GM23338 (cell line): Measurements from ENCODE around the gene GAPDHS. TPM values are rescaled to one million over a fixed set of nuclear protein-coding genes. Genes with fewer than 3 reads are reported as not detected.

Source experiments
- ATAC-seq: fragments of 200-7000 bp; cut with Tn5 transposase; 3 replicates; pipeline ENCODE4 v1.9.1; 2020
- DNase-seq: peaks from one replicate; pipeline ENCODE4 v3.0.0-alpha.2; 2015; ENCODE audit warnings: low spot score
- H2AFZ ChIP-seq: fragments of 200-600 bp; sonication (generic); 2 replicates; pipeline ENCODE4 v1.8.0; 2016; ENCODE audit warnings: antibody characterized with exemption, mild to moderate bottlenecking, moderate library complexity
- H3F3A ChIP-seq: fragments of 200-600 bp; sonication (generic); replicated peaks from 2 replicates; pipeline ENCODE4 v1.8.0; 2017; ENCODE audit warnings: antibody characterized with exemption, mixed run types, low read depth
- H3K27ac ChIP-seq: fragments of 200-600 bp; sonication (generic); 2 replicates; pipeline ENCODE4 v1.6.1; 2016; ENCODE audit warnings: low read depth
- H3K27me3 ChIP-seq: fragments of 200-600 bp; sonication (generic); 2 replicates; pipeline ENCODE4 v1.8.0; 2016; ENCODE audit warnings: mild to moderate bottlenecking, mixed run types, moderate library complexity; ENCODE audit not compliant: insufficient read depth
- H3K36me3 ChIP-seq: fragments of 200-600 bp; sonication (generic); 2 replicates; pipeline ENCODE4 v1.8.0; 2016; ENCODE audit warnings: mild to moderate bottlenecking; ENCODE audit not compliant: insufficient read depth
- H3K4me1 ChIP-seq: fragments of 200-600 bp; sonication (generic); 2 replicates; pipeline ENCODE4 v1.8.0; 2016; ENCODE audit warnings: mild to moderate bottlenecking, moderate library complexity; ENCODE audit not compliant: insufficient read depth
- H3K4me2 ChIP-seq: fragments of 200-600 bp; sonication (generic); 2 replicates; pipeline ENCODE4 v1.7.1; 2017; ENCODE audit warnings: mixed run types
- H3K4me3 ChIP-seq: fragments of 200-600 bp; sonication (generic); 2 replicates; pipeline ENCODE4 v1.6.1; 2016; ENCODE audit warnings: mixed run types
- H3K79me2 ChIP-seq: fragments of 200-600 bp; sonication (generic); replicated peaks from 2 replicates; pipeline ENCODE4 v1.8.0; 2017; ENCODE audit warnings: mild to moderate bottlenecking; ENCODE audit not compliant: insufficient read depth
- H3K9me2 ChIP-seq: fragments of 200-600 bp; sonication (generic); 2 replicates; pipeline ENCODE4 v1.8.0; 2017; ENCODE audit not compliant: insufficient read depth
- H4K20me1 ChIP-seq: fragments of 200-600 bp; sonication (generic); replicated peaks from 2 replicates; pipeline ENCODE4 v1.8.0; 2017; ENCODE audit warnings: mild to moderate bottlenecking; ENCODE audit not compliant: insufficient read depth
- H3K27ac Mint-ChIP-seq: 2 replicates; pipeline ENCODE4 v1.8.0; 2020; ENCODE audit warnings: inconsistent platforms, mild to moderate bottlenecking, moderate library complexity, mixed read lengths
- H3K27me3 Mint-ChIP-seq: 3 replicates; pipeline ENCODE4 v1.8.0; 2022; ENCODE audit warnings: low read depth, mild to moderate bottlenecking, moderate library complexity, mixed read lengths, inconsistent platforms; ENCODE audit not compliant: insufficient read depth, poor library complexity
- H3K36me3 Mint-ChIP-seq: 3 replicates; pipeline ENCODE4 v1.8.0; 2021; ENCODE audit warnings: low read depth, mild to moderate bottlenecking, inconsistent platforms, moderate library complexity, mixed read lengths
- H3K4me1 Mint-ChIP-seq: 3 replicates; pipeline ENCODE4 v1.8.0; 2020; ENCODE audit warnings: mild to moderate bottlenecking, inconsistent platforms, mixed read lengths
- H3K4me3 Mint-ChIP-seq: 3 replicates; pipeline ENCODE4 v1.8.0; 2021; ENCODE audit warnings: moderate library complexity, mild to moderate bottlenecking, inconsistent platforms, mixed read lengths
- H3K9me3 Mint-ChIP-seq: 3 replicates; pipeline ENCODE4 v1.8.0; 2020; ENCODE audit warnings: moderate library complexity, mild to moderate bottlenecking, inconsistent platforms, mixed read lengths
- CREB1 ChIP-seq: fragments of 250-450 bp; sonication (Bioruptor Pico); IDR thresholded peaks from 2 replicates; pipeline ENCODE4 v1.5.0; 2020; ENCODE audit warnings: low read depth, mild to moderate bottlenecking, moderate library complexity
- EZH2 ChIP-seq: fragments of 200-600 bp; sonication (generic); IDR thresholded peaks from one replicate; pipeline ENCODE4 v1.8.0; 2017; ENCODE audit warnings: antibody characterized with exemption, mild to moderate bottlenecking, low read depth; ENCODE audit not compliant: unreplicated experiment
- EZH2phosphoT487 ChIP-seq: fragments of 200-600 bp; sonication (generic); IDR thresholded peaks from one replicate; pipeline ENCODE4 v1.8.1; 2018; ENCODE audit warnings: antibody characterized with exemption; ENCODE audit not compliant: unreplicated experiment
- JUNB ChIP-seq: IDR thresholded peaks from one replicate; pipeline ENCODE4 v1.6.1; 2016; ENCODE audit warnings: antibody characterized with exemption; ENCODE audit not compliant: unreplicated experiment
- NANOG ChIP-seq: IDR thresholded peaks from 2 replicates; pipeline ENCODE4 v1.6.1; 2016; ENCODE audit warnings: antibody characterized with exemption, borderline replicate concordance
- POLR2AphosphoS5 ChIP-seq: IDR thresholded peaks from 2 replicates; pipeline ENCODE4 v1.6.1; 2016; ENCODE audit warnings: antibody characterized with exemption, low read depth
- REST ChIP-seq: IDR thresholded peaks from one replicate; pipeline ENCODE4 v1.6.1; 2018; ENCODE audit warnings: antibody characterized with exemption; ENCODE audit not compliant: unreplicated experiment
- STAT1 ChIP-seq: IDR thresholded peaks from one replicate; pipeline ENCODE4 v1.6.1; 2016; ENCODE audit warnings: antibody characterized with exemption; ENCODE audit not compliant: unreplicated experiment
- ZNF114 ChIP-seq: fragments of 250-450 bp; sonication (Bioruptor Pico); IDR thresholded peaks from 2 replicates; pipeline ENCODE4 v1.5.0; 2020; ENCODE audit warnings: mild to moderate bottlenecking, moderate library complexity
- ZNF331 ChIP-seq: fragments of 250-450 bp; sonication (Bioruptor Pico); IDR thresholded peaks from 2 replicates; pipeline ENCODE4 v1.5.0; 2020; ENCODE audit warnings: low read depth, mild to moderate bottlenecking, moderate library complexity
- polyA plus RNA-seq: library from polyadenylated mRNA; unstranded; fragments of >200 nt; fragmentation: Nextera tagmentation; extraction: Ambion mirVana; gene quantifications from 2 replicates; pipeline ENCODE4 v1.2.1, GENCODE V29; 2016
- total RNA-seq: library from RNA; depleted of rRNA; stranded (reverse); fragments of >200 nt; shearing (Covaris generic); gene quantifications from 2 replicates; pipeline ENCODE4 v1.2.3, GENCODE V29; 2014
- TF ChIP-seq, protein P1 (sequence below): fragments of 250-450 bp; sonication (Bioruptor Pico); IDR thresholded peaks from 2 replicates; pipeline ENCODE4 v1.5.0; 2020; ENCODE audit warnings: mild to moderate bottlenecking, moderate library complexity
- TF ChIP-seq, protein P2 (sequence below): IDR thresholded peaks from 2 replicates; pipeline ENCODE4 v1.6.1; 2016; ENCODE audit warnings: antibody characterized with exemption
- TF ChIP-seq, protein P3 (sequence below), 2 experiments: fragments of 200-600 bp in 1 of 2; sonication (generic) in 1 of 2; conservative IDR thresholded peaks; 2 replicates each; pipeline versions ENCODE4 v1.5.1 to v1.6.1; 2016 to 2017; ENCODE audit warnings: antibody characterized with exemption in 2 of 2, low read depth in 2 of 2, mild to moderate bottlenecking in 2 of 2, moderate library complexity in 1 of 2

GAPDHS gene
- total and polyA plus RNA-seq, 2 experiments from 2014 or later: not detected

- no peak overlapping the region for H3K27ac Mint-ChIP-seq
- TF ChIP-seq EZH2 (no peak), JUNB (no peak), NANOG (no peak), EZH2phosphoT487 (no peak), ZNF114 (CRISPR knock-in tag) (no peak), STAT1 (no peak), REST (no peak), CREB1 (CRISPR knock-in tag) (no peak), ZNF331 (CRISPR knock-in tag) (no peak), POLR2AphosphoS5 (no peak)
- TF ChIP-seq, protein P1, sequence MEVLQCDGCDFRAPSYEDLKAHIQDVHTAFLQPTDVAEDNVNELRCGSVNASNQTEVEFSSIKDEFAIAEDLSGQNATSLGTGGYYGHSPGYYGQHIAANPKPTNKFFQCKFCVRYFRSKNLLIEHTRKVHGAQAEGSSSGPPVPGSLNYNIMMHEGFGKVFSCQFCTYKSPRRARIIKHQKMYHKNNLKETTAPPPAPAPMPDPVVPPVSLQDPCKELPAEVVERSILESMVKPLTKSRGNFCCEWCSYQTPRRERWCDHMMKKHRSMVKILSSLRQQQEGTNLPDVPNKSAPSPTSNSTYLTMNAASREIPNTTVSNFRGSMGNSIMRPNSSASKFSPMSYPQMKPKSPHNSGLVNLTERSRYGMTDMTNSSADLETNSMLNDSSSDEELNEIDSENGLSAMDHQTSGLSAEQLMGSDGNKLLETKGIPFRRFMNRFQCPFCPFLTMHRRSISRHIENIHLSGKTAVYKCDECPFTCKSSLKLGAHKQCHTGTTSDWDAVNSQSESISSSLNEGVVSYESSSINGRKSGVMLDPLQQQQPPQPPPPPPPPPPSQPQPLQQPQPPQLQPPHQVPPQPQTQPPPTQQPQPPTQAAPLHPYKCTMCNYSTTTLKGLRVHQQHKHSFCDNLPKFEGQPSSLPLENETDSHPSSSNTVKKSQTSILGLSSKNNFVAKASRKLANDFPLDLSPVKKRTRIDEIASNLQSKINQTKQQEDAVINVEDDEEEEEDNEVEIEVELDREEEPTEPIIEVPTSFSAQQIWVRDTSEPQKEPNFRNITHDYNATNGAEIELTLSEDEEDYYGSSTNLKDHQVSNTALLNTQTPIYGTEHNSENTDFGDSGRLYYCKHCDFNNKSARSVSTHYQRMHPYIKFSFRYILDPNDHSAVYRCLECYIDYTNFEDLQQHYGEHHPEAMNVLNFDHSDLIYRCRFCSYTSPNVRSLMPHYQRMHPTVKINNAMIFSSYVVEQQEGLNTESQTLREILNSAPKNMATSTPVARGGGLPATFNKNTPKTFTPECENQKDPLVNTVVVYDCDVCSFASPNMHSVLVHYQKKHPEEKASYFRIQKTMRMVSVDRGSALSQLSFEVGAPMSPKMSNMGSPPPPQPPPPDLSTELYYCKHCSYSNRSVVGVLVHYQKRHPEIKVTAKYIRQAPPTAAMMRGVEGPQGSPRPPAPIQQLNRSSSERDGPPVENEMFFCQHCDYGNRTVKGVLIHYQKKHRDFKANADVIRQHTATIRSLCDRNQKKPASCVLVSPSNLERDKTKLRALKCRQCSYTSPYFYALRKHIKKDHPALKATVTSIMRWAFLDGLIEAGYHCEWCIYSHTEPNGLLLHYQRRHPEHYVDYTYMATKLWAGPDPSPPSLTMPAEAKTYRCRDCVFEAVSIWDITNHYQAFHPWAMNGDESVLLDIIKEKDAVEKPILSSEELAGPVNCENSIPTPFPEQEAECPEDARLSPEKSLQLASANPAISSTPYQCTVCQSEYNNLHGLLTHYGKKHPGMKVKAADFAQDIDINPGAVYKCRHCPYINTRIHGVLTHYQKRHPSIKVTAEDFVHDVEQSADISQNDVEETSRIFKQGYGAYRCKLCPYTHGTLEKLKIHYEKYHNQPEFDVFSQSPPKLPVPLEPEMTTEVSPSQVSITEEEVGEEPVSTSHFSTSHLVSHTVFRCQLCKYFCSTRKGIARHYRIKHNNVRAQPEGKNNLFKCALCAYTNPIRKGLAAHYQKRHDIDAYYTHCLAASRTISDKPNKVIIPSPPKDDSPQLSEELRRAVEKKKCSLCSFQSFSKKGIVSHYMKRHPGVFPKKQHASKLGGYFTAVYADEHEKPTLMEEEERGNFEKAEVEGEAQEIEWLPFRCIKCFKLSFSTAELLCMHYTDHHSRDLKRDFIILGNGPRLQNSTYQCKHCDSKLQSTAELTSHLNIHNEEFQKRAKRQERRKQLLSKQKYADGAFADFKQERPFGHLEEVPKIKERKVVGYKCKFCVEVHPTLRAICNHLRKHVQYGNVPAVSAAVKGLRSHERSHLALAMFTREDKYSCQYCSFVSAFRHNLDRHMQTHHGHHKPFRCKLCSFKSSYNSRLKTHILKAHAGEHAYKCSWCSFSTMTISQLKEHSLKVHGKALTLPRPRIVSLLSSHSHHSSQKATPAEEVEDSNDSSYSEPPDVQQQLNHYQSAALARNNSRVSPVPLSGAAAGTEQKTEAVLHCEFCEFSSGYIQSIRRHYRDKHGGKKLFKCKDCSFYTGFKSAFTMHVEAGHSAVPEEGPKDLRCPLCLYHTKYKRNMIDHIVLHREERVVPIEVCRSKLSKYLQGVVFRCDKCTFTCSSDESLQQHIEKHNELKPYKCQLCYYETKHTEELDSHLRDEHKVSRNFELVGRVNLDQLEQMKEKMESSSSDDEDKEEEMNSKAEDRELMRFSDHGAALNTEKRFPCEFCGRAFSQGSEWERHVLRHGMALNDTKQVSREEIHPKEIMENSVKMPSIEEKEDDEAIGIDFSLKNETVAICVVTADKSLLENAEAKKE (CRISPR knock-in tag): no peak
- TF ChIP-seq, protein P2, sequence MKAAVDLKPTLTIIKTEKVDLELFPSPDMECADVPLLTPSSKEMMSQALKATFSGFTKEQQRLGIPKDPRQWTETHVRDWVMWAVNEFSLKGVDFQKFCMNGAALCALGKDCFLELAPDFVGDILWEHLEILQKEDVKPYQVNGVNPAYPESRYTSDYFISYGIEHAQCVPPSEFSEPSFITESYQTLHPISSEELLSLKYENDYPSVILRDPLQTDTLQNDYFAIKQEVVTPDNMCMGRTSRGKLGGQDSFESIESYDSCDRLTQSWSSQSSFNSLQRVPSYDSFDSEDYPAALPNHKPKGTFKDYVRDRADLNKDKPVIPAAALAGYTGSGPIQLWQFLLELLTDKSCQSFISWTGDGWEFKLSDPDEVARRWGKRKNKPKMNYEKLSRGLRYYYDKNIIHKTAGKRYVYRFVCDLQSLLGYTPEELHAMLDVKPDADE: no peak
- TF ChIP-seq, protein P3, sequence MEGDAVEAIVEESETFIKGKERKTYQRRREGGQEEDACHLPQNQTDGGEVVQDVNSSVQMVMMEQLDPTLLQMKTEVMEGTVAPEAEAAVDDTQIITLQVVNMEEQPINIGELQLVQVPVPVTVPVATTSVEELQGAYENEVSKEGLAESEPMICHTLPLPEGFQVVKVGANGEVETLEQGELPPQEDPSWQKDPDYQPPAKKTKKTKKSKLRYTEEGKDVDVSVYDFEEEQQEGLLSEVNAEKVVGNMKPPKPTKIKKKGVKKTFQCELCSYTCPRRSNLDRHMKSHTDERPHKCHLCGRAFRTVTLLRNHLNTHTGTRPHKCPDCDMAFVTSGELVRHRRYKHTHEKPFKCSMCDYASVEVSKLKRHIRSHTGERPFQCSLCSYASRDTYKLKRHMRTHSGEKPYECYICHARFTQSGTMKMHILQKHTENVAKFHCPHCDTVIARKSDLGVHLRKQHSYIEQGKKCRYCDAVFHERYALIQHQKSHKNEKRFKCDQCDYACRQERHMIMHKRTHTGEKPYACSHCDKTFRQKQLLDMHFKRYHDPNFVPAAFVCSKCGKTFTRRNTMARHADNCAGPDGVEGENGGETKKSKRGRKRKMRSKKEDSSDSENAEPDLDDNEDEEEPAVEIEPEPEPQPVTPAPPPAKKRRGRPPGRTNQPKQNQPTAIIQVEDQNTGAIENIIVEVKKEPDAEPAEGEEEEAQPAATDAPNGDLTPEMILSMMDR (conservative IDR thresholded peaks at IDR 0.05; ENCODE audit: low read depth in 2 of 2): no peak
- peaks cover 18% of the 10 kb centered on the region for H3K27me3 Mint-ChIP-seq
- no peaks in the 10 kb centered on the region for H3K36me3 ChIP-seq
- H2AFZ ChIP-seq: no peak overlapping the region
- H3F3A ChIP-seq: no peaks in the 10 kb centered on the region
- H3K36me3 Mint-ChIP-seq: no peaks in the 10 kb centered on the region; the same call in 2 of the 3 replicates
- H3K4me2 ChIP-seq: no peak overlapping the region
- H4K20me1 ChIP-seq: no peaks in the 10 kb centered on the region
- peaks cover 37% of the 10 kb centered on the region for H3K4me1 Mint-ChIP-seq
- ATAC-seq (no peak), DNase-seq (no peak)
- no peaks in the 10 kb centered on the region for H3K27me3 ChIP-seq
- H3K9me3 Mint-ChIP-seq: no peaks in the 10 kb centered on the region
- H3K4me3 Mint-ChIP-seq: no peak overlapping the region
- H3K79me2 ChIP-seq: no peaks in the 10 kb centered on the region
- peaks cover 24% of the 10 kb centered on the region for H3K4me1 ChIP-seq
- no peak overlapping the region for H3K4me3 ChIP-seq
- no peak overlapping the region for H3K27ac ChIP-seq
- H3K9me2 ChIP-seq: no peaks in the 10 kb centered on the region
These were observed 10.4 kb upstream of the GAPDHS start for GRCh38 chr19:35522745-35523327.
